ENCODE results near the gene C17orf114.

DNA sequence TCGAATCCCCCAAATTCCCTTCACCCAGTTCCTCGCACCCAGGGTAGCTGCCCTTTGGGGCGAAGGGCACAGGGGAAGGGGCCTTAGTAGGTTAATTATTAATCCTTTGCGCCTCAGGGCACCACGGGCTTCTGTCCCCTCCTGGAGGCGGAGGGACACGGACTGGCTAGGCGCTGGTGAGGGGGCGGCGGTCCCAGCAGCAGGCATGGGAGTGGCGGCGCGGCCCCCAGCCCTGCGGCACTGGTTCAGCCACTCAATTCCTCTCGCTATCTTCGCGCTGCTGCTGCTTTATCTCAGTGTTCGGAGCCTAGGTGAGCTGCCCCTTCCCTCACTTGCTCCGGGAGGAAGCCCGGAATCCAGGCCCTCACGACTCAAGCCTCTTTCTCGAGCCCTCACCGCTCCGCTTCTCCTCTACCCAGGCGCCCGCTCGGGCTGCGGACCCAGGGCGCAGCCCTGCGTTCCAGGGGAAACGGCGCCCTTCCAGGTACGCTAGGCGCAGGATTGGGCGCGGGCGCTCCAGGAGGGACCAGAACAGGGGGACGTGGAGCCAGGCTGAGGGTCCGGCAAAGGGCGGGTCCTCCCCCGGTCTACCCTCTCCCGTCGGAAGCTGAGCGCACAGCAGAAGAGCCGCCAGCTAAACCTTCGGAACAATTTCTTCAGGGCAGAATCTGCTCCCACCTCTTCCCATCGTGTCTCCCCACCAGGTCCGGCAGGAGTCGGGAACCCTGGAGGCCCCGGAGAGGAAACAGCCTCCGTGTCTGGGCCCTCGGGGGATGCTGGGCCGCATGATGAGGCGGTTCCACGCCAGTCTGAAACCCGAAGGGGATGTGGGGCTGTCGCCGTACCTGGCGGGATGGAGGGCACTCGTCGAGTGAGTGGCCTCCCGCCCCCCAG lies 13.1 kb downstream of the C17orf114 start, which contains the start of gene GLTPD2:
- TF ChIP-seq, protein P1, sequence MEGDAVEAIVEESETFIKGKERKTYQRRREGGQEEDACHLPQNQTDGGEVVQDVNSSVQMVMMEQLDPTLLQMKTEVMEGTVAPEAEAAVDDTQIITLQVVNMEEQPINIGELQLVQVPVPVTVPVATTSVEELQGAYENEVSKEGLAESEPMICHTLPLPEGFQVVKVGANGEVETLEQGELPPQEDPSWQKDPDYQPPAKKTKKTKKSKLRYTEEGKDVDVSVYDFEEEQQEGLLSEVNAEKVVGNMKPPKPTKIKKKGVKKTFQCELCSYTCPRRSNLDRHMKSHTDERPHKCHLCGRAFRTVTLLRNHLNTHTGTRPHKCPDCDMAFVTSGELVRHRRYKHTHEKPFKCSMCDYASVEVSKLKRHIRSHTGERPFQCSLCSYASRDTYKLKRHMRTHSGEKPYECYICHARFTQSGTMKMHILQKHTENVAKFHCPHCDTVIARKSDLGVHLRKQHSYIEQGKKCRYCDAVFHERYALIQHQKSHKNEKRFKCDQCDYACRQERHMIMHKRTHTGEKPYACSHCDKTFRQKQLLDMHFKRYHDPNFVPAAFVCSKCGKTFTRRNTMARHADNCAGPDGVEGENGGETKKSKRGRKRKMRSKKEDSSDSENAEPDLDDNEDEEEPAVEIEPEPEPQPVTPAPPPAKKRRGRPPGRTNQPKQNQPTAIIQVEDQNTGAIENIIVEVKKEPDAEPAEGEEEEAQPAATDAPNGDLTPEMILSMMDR (IDR thresholded peaks at IDR 0.05): no peak
- no peak for TF ChIP-seq POLR2A (IDR thresholded peaks at IDR 0.05)

Measured in testis (tissue), 2 donors.